HCT116 (cell line): ENCODE measurements around the gene ATP8B3. TPM values are rescaled to one million over a fixed set of nuclear protein-coding genes. Genes with fewer than 3 reads are reported as not detected.

Experiments used
- ATAC-seq: fragments of 200-7000 bp; cut with Tn5 transposase; 2 replicates; pipeline ENCODE4 v1.9.1; 2020; ENCODE audit warnings: mild to moderate bottlenecking, moderate library complexity
- BruUV-seq: library from RNA; stranded (reverse); fragments of 400-500 nt; replicated peaks from 2 replicates; lab custom pipeline; 2021; lab: Mats Ljungman, UMichigan
- CTCF ChIA-PET: fragments of 300-600 bp; sonication (Branson Sonifier 250); formaldehyde crosslinking; loops from one replicate; lab custom pipeline; 2021; ENCODE audit warnings: antibody characterized with exemption; lab: Charles Lee
- POLR2A ChIA-PET: fragments of 300-600, 350-600 bp; sonication (Branson Sonifier 250); formaldehyde crosslinking; loops from one replicate; lab custom pipeline; 2021; ENCODE audit warnings: antibody characterized with exemption; lab: Charles Lee
- RAD21 ChIA-PET, 2 experiments: fragments of 300-600 bp; sonication (Branson Sonifier 250); formaldehyde crosslinking; loops; one replicate each; lab custom pipeline; 2023; ENCODE audit warnings: low total read pairs in 2 of 2; ENCODE audit not compliant: uncharacterized antibody in 2 of 2, unreplicated experiment in 2 of 2, low non-redundant PET in 1 of 2; lab: Charles Lee
- DNase-seq: peaks from one replicate; pipeline ENCODE4 v3.0.0-alpha.2; 2010; ENCODE audit warnings: low read depth, low spot score
- H2AFZ ChIP-seq: fragments of 200-600 bp; shearing (Covaris generic), sonication (generic); 2 replicates; pipeline ENCODE4 v1.6.1; 2017; ENCODE audit warnings: low read depth, mixed run types, mixed read lengths, antibody characterized with exemption, low read length; ENCODE audit not compliant: poor library complexity, severe bottlenecking
- H3K27ac ChIP-seq: 2 replicates; pipeline ENCODE4 v1.5.1; 2012; ENCODE audit warnings: low read depth, low read length
- H3K27me3 ChIP-seq: fragments of 200-600 bp; sonication (generic); 2 replicates; pipeline ENCODE4 v1.6.1; 2016; ENCODE audit warnings: mixed run types, low read length, mixed read lengths; ENCODE audit not compliant: insufficient read depth
- H3K36me3 ChIP-seq, 2 experiments: fragments of 200-500 bp in 1 of 2; fragments of 200-600 bp in 1 of 2; sonication (Bioruptor generic) in 1 of 2; sonication (generic) in 1 of 2; 2 replicates each; pipeline versions ENCODE4 v1.5.1 to v1.6.1; 2014 to 2016; ENCODE audit warnings: low read length in 2 of 2, inconsistent platforms in 1 of 2, mixed read lengths in 1 of 2, mixed run types in 1 of 2; ENCODE audit not compliant: insufficient read depth in 2 of 2, control insufficient read depth in 1 of 2
- H3K4me1 ChIP-seq, 2 experiments: fragments of 200-600 bp in 1 of 2; sonication (generic) in 1 of 2; 2 replicates each; pipeline versions ENCODE4 v1.5.1 to v1.6.1; 2012 to 2017; ENCODE audit warnings: low read length in 2 of 2, inconsistent platforms in 1 of 2, mild to moderate bottlenecking in 1 of 2, mixed read lengths in 1 of 2, mixed run types in 1 of 2, moderate library complexity in 1 of 2; ENCODE audit not compliant: insufficient read depth in 2 of 2, control insufficient read depth in 1 of 2
- H3K4me2 ChIP-seq: fragments of 200-600 bp; sonication (generic); 2 replicates; pipeline ENCODE4 v1.6.1; 2017; ENCODE audit warnings: mixed run types, low read length, mixed read lengths
- H3K4me3 ChIP-seq, 2 experiments: fragments of 200-600 bp in 1 of 2; sonication (generic) in 1 of 2; replicated peaks in 1 of 2; 2 replicates each; pipeline ENCODE4 v1.5.1; 2011 to 2016; ENCODE audit warnings: low read length in 2 of 2, control low read depth in 1 of 2, low read depth in 1 of 2, mild to moderate bottlenecking in 1 of 2, mixed read lengths in 1 of 2, mixed run types in 1 of 2
- H3K79me2 ChIP-seq: fragments of 200-600 bp; sonication (generic); 2 replicates; pipeline ENCODE4 v1.6.1; 2017; ENCODE audit warnings: mild to moderate bottlenecking, mixed run types, low read length, moderate library complexity, mixed read lengths; ENCODE audit not compliant: insufficient read depth
- H3K9ac ChIP-seq: fragments of 200-600 bp; sonication (generic); 2 replicates; pipeline ENCODE4 v1.6.1; 2016; ENCODE audit warnings: low read length, mixed read lengths
- H3K9me2 ChIP-seq: fragments of 200-600 bp; sonication (generic), shearing (Covaris generic); 2 replicates; pipeline ENCODE4 v1.6.1; 2017; ENCODE audit warnings: mixed run types, mild to moderate bottlenecking, moderate library complexity; ENCODE audit not compliant: insufficient read depth
- H3K9me3 ChIP-seq, 2 experiments: fragments of 200-500 bp in 1 of 2; fragments of 200-600 bp in 1 of 2; sonication (Bioruptor generic) in 1 of 2; sonication (generic) in 1 of 2; 2 replicates each; pipeline ENCODE4 v1.6.1; 2014 to 2017; ENCODE audit warnings: low read length in 2 of 2, mixed read lengths in 2 of 2, inconsistent platforms in 1 of 2, low read depth in 1 of 2, mild to moderate bottlenecking in 1 of 2, mixed run types in 1 of 2, moderate library complexity in 1 of 2; ENCODE audit not compliant: control insufficient read depth in 1 of 2, insufficient read depth in 1 of 2
- H4K20me1 ChIP-seq: fragments of 200-600 bp; sonication (generic), shearing (Covaris generic); 2 replicates; pipeline ENCODE4 v1.6.1; 2017; ENCODE audit warnings: mixed run types, mild to moderate bottlenecking, moderate library complexity; ENCODE audit not compliant: insufficient read depth
- CBX3 ChIP-seq: IDR thresholded peaks from 2 replicates; pipeline ENCODE4 v1.6.1; 2012; ENCODE audit warnings: low read depth
- EGR1 ChIP-seq: IDR thresholded peaks from 2 replicates; pipeline ENCODE4 v1.6.1; 2012; ENCODE audit warnings: low read depth
- ELF1 ChIP-seq: IDR thresholded peaks from 2 replicates; pipeline ENCODE4 v1.6.1; 2012; ENCODE audit warnings: low read depth, borderline replicate concordance
- EZH2 ChIP-seq: fragments of 200-600 bp; sonication (generic); IDR thresholded peaks from 2 replicates; pipeline ENCODE4 v1.6.1; 2017; ENCODE audit warnings: antibody characterized with exemption, mixed run types
- FOSL1 ChIP-seq: IDR thresholded peaks from 2 replicates; pipeline ENCODE4 v1.6.1; 2012; ENCODE audit warnings: low read depth
- TCF7L2 ChIP-seq: IDR thresholded peaks from 2 replicates; pipeline ENCODE4 v1.7.0; 2011; ENCODE audit warnings: borderline replicate concordance, inconsistent platforms; ENCODE audit not compliant: insufficient read depth, insufficient read length; ENCODE audit errors: extremely low read depth
- YY1 ChIP-seq: IDR thresholded peaks from 2 replicates; pipeline ENCODE4 v1.6.1; 2011; ENCODE audit warnings: low read length, low read depth, moderate library complexity, mild to moderate bottlenecking; ENCODE audit not compliant: insufficient replicate concordance; ENCODE audit errors: extremely low read depth
- ZFX ChIP-seq: fragments of 450-650 bp; IDR thresholded peaks from 2 replicates; pipeline ENCODE4 v1.6.1; 2017
- ZNF274 ChIP-seq: fragments of 200-500 bp; sonication (Bioruptor generic); IDR thresholded peaks from 2 replicates; pipeline ENCODE4 v1.6.1; 2014; ENCODE audit warnings: mild to moderate bottlenecking, low read depth, low read length, inconsistent platforms
- intact Hi-C: fragments of 100-400 bp; cut with micrococcal nuclease; formaldehyde crosslinking; loops from 2 replicates; pipeline ENCODE4 v1.10.0; 2022
- total RNA-seq: library from RNA; stranded (reverse); gene quantifications from one replicate; pipeline ENCODE4 v1.2.1, GENCODE V29; 2021; ENCODE audit not compliant: unreplicated experiment
- TF ChIP-seq, protein P1 (sequence below): IDR thresholded peaks from 2 replicates; pipeline ENCODE4 v1.6.1; 2011; ENCODE audit warnings: mild to moderate bottlenecking, low read length, moderate library complexity; ENCODE audit not compliant: insufficient replicate concordance; ENCODE audit errors: extremely low read depth
- TF ChIP-seq, protein P2 (sequence below): IDR thresholded peaks from 2 replicates; pipeline ENCODE4 v1.6.1; 2012
- TF ChIP-seq, protein P3 (sequence below), 3 experiments: fragments of 200-600 bp in 1 of 3; sonication (generic) in 1 of 3; IDR thresholded peaks in 2 of 3; conservative IDR thresholded peaks in 1 of 3; 2 replicates each; pipeline ENCODE4 v1.5.1; 2012 to 2017; ENCODE audit warnings: low read depth in 2 of 3, low read length in 2 of 3, antibody characterized with exemption in 1 of 3, borderline replicate concordance in 1 of 3, control low read depth in 1 of 3, mild to moderate bottlenecking in 1 of 3, mixed read lengths in 1 of 3, mixed run types in 1 of 3, moderate library complexity in 1 of 3; ENCODE audit not compliant: insufficient read depth in 1 of 3

ATP8B3 gene
- total RNA-seq, 1 experiment from 2014 or later: 17.0 TPM

DNA sequence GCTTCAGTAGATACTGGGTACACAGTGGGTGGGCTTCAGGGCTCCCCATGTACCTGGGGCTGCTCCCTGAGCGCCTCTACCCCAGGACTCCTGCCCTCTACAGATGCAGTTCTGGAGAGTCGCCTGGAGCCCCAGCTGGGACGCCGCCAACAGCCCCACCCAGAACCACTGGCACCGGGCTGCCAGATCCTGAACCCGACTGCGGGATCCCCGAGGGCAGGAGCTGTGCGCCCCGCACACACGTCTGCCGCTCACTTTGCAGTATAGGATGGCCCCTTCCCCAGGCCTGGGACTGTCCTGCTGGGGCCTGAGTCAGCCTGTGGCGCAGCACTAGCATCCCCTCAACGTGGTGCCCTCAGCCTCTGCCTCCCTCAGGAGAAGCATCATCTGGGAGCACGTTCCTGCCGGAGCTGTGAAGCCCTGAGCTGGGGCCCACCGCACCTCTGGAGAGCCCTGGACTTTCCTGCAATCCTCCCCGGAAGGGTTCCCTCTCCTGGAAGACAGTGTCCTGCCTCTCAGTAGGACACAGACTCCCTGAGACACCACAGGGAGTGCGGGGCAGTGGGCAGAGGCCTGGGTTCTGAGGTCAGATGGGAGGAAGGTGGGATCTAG is 32.5 kb upstream of the ATP8B3 start (continued):
- TF ChIP-seq EZH2: no peak
- no peak for TF ChIP-seq EGR1
- TF ChIP-seq, protein P1, sequence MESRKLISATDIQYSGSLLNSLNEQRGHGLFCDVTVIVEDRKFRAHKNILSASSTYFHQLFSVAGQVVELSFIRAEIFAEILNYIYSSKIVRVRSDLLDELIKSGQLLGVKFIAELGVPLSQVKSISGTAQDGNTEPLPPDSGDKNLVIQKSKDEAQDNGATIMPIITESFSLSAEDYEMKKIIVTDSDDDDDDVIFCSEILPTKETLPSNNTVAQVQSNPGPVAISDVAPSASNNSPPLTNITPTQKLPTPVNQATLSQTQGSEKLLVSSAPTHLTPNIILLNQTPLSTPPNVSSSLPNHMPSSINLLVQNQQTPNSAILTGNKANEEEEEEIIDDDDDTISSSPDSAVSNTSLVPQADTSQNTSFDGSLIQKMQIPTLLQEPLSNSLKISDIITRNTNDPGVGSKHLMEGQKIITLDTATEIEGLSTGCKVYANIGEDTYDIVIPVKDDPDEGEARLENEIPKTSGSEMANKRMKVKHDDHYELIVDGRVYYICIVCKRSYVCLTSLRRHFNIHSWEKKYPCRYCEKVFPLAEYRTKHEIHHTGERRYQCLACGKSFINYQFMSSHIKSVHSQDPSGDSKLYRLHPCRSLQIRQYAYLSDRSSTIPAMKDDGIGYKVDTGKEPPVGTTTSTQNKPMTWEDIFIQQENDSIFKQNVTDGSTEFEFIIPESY: no peak
- TF ChIP-seq ZFX: no peak
- no peak for TF ChIP-seq FOSL1
- TF ChIP-seq YY1: no peak
- TF ChIP-seq, protein P2, sequence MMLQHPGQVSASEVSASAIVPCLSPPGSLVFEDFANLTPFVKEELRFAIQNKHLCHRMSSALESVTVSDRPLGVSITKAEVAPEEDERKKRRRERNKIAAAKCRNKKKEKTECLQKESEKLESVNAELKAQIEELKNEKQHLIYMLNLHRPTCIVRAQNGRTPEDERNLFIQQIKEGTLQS: no peak
- TF ChIP-seq CBX3: no peak
- TF ChIP-seq TCF7L2: no peak
- TF ChIP-seq ELF1: no peak
- TF ChIP-seq, all 23 proteins: peak for 0

DNA sequence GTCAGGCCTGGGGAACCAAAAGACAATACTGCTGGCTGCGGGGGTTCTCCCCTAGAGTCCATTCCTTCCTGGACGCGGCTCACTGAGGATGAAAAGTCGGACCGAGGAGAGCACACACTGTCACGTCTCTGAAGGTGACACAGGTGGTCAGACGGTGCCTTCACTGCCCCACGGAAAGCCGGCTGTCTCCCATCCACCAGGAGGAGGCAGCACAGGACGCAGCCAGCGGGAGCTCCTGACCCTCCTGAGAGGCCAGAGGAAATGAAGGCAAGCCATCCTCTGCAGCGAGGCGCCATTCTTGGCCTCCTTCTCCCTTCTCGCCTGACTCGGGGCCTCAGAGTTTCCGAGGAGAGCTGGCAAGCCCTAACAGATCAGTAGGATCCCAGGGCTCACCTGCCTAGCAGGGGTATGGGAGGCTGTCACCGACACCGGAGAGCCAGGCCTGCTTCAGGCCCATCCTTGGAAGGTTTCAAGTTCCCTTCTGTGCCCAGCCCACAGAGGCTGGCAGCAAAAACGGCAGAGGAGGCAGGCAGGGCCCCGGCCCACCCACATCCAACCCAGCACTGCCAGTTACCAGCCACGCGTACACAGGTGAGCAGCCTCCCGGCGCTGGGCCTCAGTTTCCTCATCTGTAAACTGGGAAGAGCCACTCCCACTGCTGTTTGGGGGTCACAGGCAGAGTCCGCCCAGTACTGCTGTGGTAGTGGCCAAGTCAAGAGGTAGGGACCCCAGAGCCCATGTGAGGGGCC is 31.7 kb upstream of the ATP8B3 start:
- Histone ChIP-seq H3K4me2 (no peak overlapping the region), H3K27me3 (no peaks in the 10 kb centered on the region)
- RAD21 ChIA-PET: no interaction called here
- CTCF ChIA-PET: interaction anchor here (1.3 kb wide), 1 partner anchor 18 kb away, joined by 5 read pairs; no protein-coding TSS in a partner anchor
- TF ChIP-seq ZNF274: no peak
- TF ChIP-seq, protein P3, sequence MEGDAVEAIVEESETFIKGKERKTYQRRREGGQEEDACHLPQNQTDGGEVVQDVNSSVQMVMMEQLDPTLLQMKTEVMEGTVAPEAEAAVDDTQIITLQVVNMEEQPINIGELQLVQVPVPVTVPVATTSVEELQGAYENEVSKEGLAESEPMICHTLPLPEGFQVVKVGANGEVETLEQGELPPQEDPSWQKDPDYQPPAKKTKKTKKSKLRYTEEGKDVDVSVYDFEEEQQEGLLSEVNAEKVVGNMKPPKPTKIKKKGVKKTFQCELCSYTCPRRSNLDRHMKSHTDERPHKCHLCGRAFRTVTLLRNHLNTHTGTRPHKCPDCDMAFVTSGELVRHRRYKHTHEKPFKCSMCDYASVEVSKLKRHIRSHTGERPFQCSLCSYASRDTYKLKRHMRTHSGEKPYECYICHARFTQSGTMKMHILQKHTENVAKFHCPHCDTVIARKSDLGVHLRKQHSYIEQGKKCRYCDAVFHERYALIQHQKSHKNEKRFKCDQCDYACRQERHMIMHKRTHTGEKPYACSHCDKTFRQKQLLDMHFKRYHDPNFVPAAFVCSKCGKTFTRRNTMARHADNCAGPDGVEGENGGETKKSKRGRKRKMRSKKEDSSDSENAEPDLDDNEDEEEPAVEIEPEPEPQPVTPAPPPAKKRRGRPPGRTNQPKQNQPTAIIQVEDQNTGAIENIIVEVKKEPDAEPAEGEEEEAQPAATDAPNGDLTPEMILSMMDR (IDR thresholded peaks at IDR 0.05 in 2 of 3, conservative IDR thresholded peaks at IDR 0.05 in 1 of 3; ENCODE audit: borderline replicate concordance in 1 of 3, insufficient read depth in 1 of 3, low read depth in 2 of 3, low read length in 2 of 3): peak in 2 of 3 experiments; percentile 43 to 45; a peak in 4 of 6 replicates
- TF ChIP-seq, all 23 proteins: peak for 1
- H3K4me3 ChIP-seq: no peak overlapping the region
- H3K9ac ChIP-seq: no peak overlapping the region
- intact Hi-C loops: no loop called here
- DNase-seq (no peak), ATAC-seq (0 out of 2 replicates have a peak, but pooled peaks have one; percentile 12)
- H3K9me3 ChIP-seq: no peaks in the 10 kb centered on the region
- peaks cover 14 to 21% of the 10 kb centered on the region in 2 experiments; a peak in 3 of 4 replicates for H3K4me1 ChIP-seq
- peaks cover 0 to 8% of the 10 kb centered on the region in 2 experiments; a peak in 1 of 4 replicates for H3K36me3 ChIP-seq
- H2AFZ ChIP-seq: no peak overlapping the region
- H3K9me2 ChIP-seq: no peaks in the 10 kb centered on the region
- no peak overlapping the region for H3K27ac ChIP-seq
- no TSS peak for BruUV-seq
- peaks cover 15% of the 10 kb centered on the region; the same call in 1 of the 2 replicates for H4K20me1 ChIP-seq
- POLR2A ChIA-PET: no interaction called here
- peaks cover 90% of the 10 kb centered on the region for H3K79me2 ChIP-seq
